Measurements from ENCODE around the gene TPCN2.

The TPCN2 gene

GRCh38 chr11:69018924-69019323, 29.8 kb upstream of the TPCN2 start:
- Histone ChIP-seq H3K27me3 (ENCODE audit: insufficient read depth, low read depth, severe bottlenecking) (no peaks in the 10 kb centered on the region), H3K4me3 (ENCODE audit: low read depth, low read length) (no peak overlapping the region), H3K27ac (no peak overlapping the region), H3K9me3 (ENCODE audit: severe bottlenecking) (no peaks in the 10 kb centered on the region), H3K36me3 (no peaks in the 10 kb centered on the region)
- TF ChIP-seq CTCF (IDR thresholded peaks at IDR 0.05; ENCODE audit: low read depth, low read length): no peak
- no peak for DNase-seq

GRCh38 chr11:69022260-69022659, 26.5 kb upstream of the TPCN2 start:
- no peaks in the 10 kb centered on the region for H3K36me3 ChIP-seq
- no peak overlapping the region for H3K27ac ChIP-seq
- TF ChIP-seq CTCF (IDR thresholded peaks at IDR 0.05; ENCODE audit: low read depth, low read length): no peak
- no peaks in the 10 kb centered on the region for H3K27me3 ChIP-seq (ENCODE audit: insufficient read depth, low read depth, severe bottlenecking)
- H3K4me3 ChIP-seq (ENCODE audit: low read depth, low read length): no peak overlapping the region
- peak; percentile 41 for DNase-seq
- no peaks in the 10 kb centered on the region for H3K9me3 ChIP-seq (ENCODE audit: severe bottlenecking)

- no peak for TF ChIP-seq CTCF (IDR thresholded peaks at IDR 0.05; ENCODE audit: low read depth, low read length)
- no peak for DNase-seq
- Histone ChIP-seq H3K4me3 (ENCODE audit: low read depth, low read length) (no peak overlapping the region), H3K36me3 (no peaks in the 10 kb centered on the region), H3K27me3 (ENCODE audit: insufficient read depth, low read depth, severe bottlenecking) (no peaks in the 10 kb centered on the region), H3K27ac (no peak overlapping the region), H3K9me3 (ENCODE audit: severe bottlenecking) (no peaks in the 10 kb centered on the region)
These were observed 24.2 kb upstream of the TPCN2 start for GRCh38 chr11:69024509-69024908.

GRCh38 chr11:69027704-69028372, 20.9 kb upstream of the TPCN2 start:
- DNase-seq: no peak
- TF ChIP-seq CTCF (IDR thresholded peaks at IDR 0.05; ENCODE audit: low read depth, low read length): no peak

GRCh38 chr11:69030301-69030700, 18.4 kb upstream of the TPCN2 start:
- H3K27ac ChIP-seq: no peak overlapping the region
- no peaks in the 10 kb centered on the region for H3K9me3 ChIP-seq (ENCODE audit: severe bottlenecking)
- H3K27me3 ChIP-seq (ENCODE audit: insufficient read depth, low read depth, severe bottlenecking): no peaks in the 10 kb centered on the region
- H3K36me3 ChIP-seq: no peaks in the 10 kb centered on the region
- TF ChIP-seq CTCF (IDR thresholded peaks at IDR 0.05; ENCODE audit: low read depth, low read length): no peak
- H3K4me3 ChIP-seq (ENCODE audit: low read depth, low read length): no peak overlapping the region
- no peak for DNase-seq

More at GRCh38 chr11:69027704-69028372, 20.9 kb upstream of the TPCN2 start:
- H3K9me3 ChIP-seq (ENCODE audit: severe bottlenecking): no peaks in the 10 kb centered on the region
- no peaks in the 10 kb centered on the region for H3K36me3 ChIP-seq
- no peaks in the 10 kb centered on the region for H3K27me3 ChIP-seq (ENCODE audit: insufficient read depth, low read depth, severe bottlenecking)
- H3K27ac ChIP-seq: no peak overlapping the region
- H3K4me3 ChIP-seq (ENCODE audit: low read depth, low read length): no peak overlapping the region

- Histone ChIP-seq H3K27me3 (ENCODE audit: insufficient read depth, low read depth, severe bottlenecking) (no peaks in the 10 kb centered on the region), H3K36me3 (no peaks in the 10 kb centered on the region), H3K4me3 (ENCODE audit: low read depth, low read length) (no peak overlapping the region), H3K27ac (no peak overlapping the region), H3K9me3 (ENCODE audit: severe bottlenecking) (no peaks in the 10 kb centered on the region)
- no peak for TF ChIP-seq CTCF (IDR thresholded peaks at IDR 0.05; ENCODE audit: low read depth, low read length)
- DNase-seq: no peak
These were observed 15.9 kb upstream of the TPCN2 start for GRCh38 chr11:69032833-69033232.
